Activated CD4-positive, CD25-positive, alpha-beta regulatory T cell treated with anti-CD3 and anti-CD28 coated beads, Interleukin-2, amount 50 U/mL, for 72 hours (primary cell): Measurements from ENCODE around the gene PHF21B.
"Not testable (repeated sequence)": the region's sequence is repeated elsewhere in the genome, so short reads cannot be mapped to it uniquely, and the experiment has no call there.

Source experiments
- DNase-seq: peaks from one replicate; pipeline ENCODE4 v3.0.0; 2021

PHF21B gene

GRCh38 chr22:45009606-45010531 lies at the start of gene PHF21B:
Gene PHF21B, minus strand, starts transcription at chr22:45010005. Its CDS starts 456 bp downstream, at chr22:45009549.
- DNase-seq, result no peak

- DNase-seq, result no peak
Measured at GRCh38 chr22:45059296-45059695, 49.5 kb upstream of the PHF21B start.

GRCh38 chr22:45058622-45058912 lies 48.8 kb upstream of the PHF21B start:
- no peak for DNase-seq

- no peak for DNase-seq
Measured at GRCh38 chr22:45055936-45056335, 46.1 kb upstream of the PHF21B start.

GRCh38 chr22:45053571-45053970 lies 43.8 kb upstream of the PHF21B start:
- no peak for DNase-seq

- DNase-seq, result no peak
Measured at GRCh38 chr22:45053094-45053493, 43.3 kb upstream of the PHF21B start.

GRCh38 chr22:45052665-45053064 lies 42.9 kb upstream of the PHF21B start:
- not testable (repeated sequence) for DNase-seq

- no peak for DNase-seq
Measured at GRCh38 chr22:45051946-45052345, 42.1 kb upstream of the PHF21B start.

GRCh38 chr22:45051419-45051818 lies 41.6 kb upstream of the PHF21B start:
- no peak for DNase-seq

GRCh38 chr22:45047260-45047659 lies 37.5 kb upstream of the PHF21B start:
- no peak for DNase-seq

- DNase-seq, result no peak
Measured at GRCh38 chr22:45045208-45045607, 35.4 kb upstream of the PHF21B start.

GRCh38 chr22:45042263-45042662 lies 32.5 kb upstream of the PHF21B start:
- no peak for DNase-seq

GRCh38 chr22:45039133-45039532 lies 29.3 kb upstream of the PHF21B start:
- DNase-seq, result no peak

- no peak for DNase-seq
Measured at GRCh38 chr22:45036154-45036553, 26.3 kb upstream of the PHF21B start.

- DNase-seq, result no peak
Measured at GRCh38 chr22:45034821-45035220, 25.0 kb upstream of the PHF21B start.

GRCh38 chr22:45034156-45034555 lies 24.4 kb upstream of the PHF21B start:
- DNase-seq, result no peak

- DNase-seq, result no peak
Measured at GRCh38 chr22:45033136-45033535, 23.3 kb upstream of the PHF21B start.

- DNase-seq, result no peak
Measured at GRCh38 chr22:45031629-45032403, 22.0 kb upstream of the PHF21B start.

GRCh38 chr22:45029501-45029900 lies 19.7 kb upstream of the PHF21B start:
- no peak for DNase-seq

- no peak for DNase-seq
Measured at GRCh38 chr22:45026511-45026910, 16.7 kb upstream of the PHF21B start.

GRCh38 chr22:45023431-45023830 lies 13.6 kb upstream of the PHF21B start:
- DNase-seq, result no peak

- no peak for DNase-seq
Measured at GRCh38 chr22:45019861-45020655, 10.3 kb upstream of the PHF21B start.

GRCh38 chr22:45014654-45015053 lies 4.8 kb upstream of the PHF21B start:
- no peak for DNase-seq
